Esophagus (tissue), 2 donors: ENCODE data around the gene ZDHHC22. TPM values are rescaled to one million over a fixed set of nuclear protein-coding genes. Genes with fewer than 3 reads are reported as not detected.

Experiments
- H3K27ac ChIP-seq, 2 donors: one replicate each; pipeline ENCODE4 v1.5.1; 2013; ENCODE audit warnings: low read depth in 2 of 2, mild to moderate bottlenecking in 2 of 2, inconsistent platforms in 1 of 2, low read length in 1 of 2, moderate library complexity in 1 of 2
- H3K27me3 ChIP-seq, 2 donors: one replicate each; pipeline ENCODE4 v1.6.1; 2013; ENCODE audit warnings: low read length in 2 of 2, control low read depth in 1 of 2, mild to moderate bottlenecking in 1 of 2; ENCODE audit not compliant: insufficient read depth in 2 of 2, control insufficient read depth in 1 of 2
- H3K36me3 ChIP-seq, 2 donors: one replicate each; pipeline ENCODE4 v1.6.1; 2013; ENCODE audit warnings: low read length in 1 of 2; ENCODE audit not compliant: control insufficient read depth in 2 of 2, insufficient read depth in 2 of 2
- H3K4me1 ChIP-seq, 2 donors: one replicate each; pipeline ENCODE4 v1.6.1; 2013; ENCODE audit warnings: low read length in 1 of 2; ENCODE audit not compliant: control insufficient read depth in 2 of 2, insufficient read depth in 2 of 2
- H3K4me3 ChIP-seq, 2 donors: one replicate each; pipeline ENCODE4 v1.5.1; 2013; ENCODE audit warnings: low read length in 2 of 2, mild to moderate bottlenecking in 2 of 2, low read depth in 1 of 2, moderate library complexity in 1 of 2
- H3K9me3 ChIP-seq, 2 donors: one replicate each; pipeline ENCODE4 v1.6.1; 2013; ENCODE audit warnings: mild to moderate bottlenecking in 2 of 2, low read depth in 1 of 2, low read length in 1 of 2, moderate library complexity in 1 of 2; ENCODE audit not compliant: control insufficient read depth in 2 of 2, insufficient read depth in 1 of 2
- WGBS, 2 donors: extraction: QIAGEN DNeasy Blood & Tissue Kit; methylation state at CpG; one replicate each; pipeline ENCODE4 v1.1.7; 2013; 5-methylcytosine and 5-hydroxymethylcytosine counted together
- polyA plus RNA-seq, 2 donors: library from polyadenylated mRNA; stranded (reverse); fragments of 200-250 nt; gene quantifications; one replicate each; pipeline ENCODE4 v1.2.3, GENCODE V29; 2013
- donor health status: healthy with polysubstance abuse.
- donor health status: Bipolar disorder and iron deficiency.

ZDHHC22 gene
- polyA plus RNA-seq, 2 donors: not detected

- no peaks in the 10 kb centered on the region for H3K27me3 ChIP-seq
Measured at GRCh38 chr14:77131206-77131605, 10.4 kb downstream of the ZDHHC22 start.

GRCh38 chr14:77130386-77130785 is 11.2 kb downstream of the ZDHHC22 start:
- no peak overlapping the region for H3K4me3 ChIP-seq
- no peak overlapping the region for H3K27ac ChIP-seq
- peaks cover 0 to 4% of the 10 kb centered on the region in 2 donors for H3K4me1 ChIP-seq
- no peaks in the 10 kb centered on the region for H3K36me3 ChIP-seq
- WGBS, 2 donors: 69 to 75% methylated on average over 3 of the region's 3 CpGs
- no peaks in the 10 kb centered on the region for H3K27me3 ChIP-seq
- no peaks in the 10 kb centered on the region for H3K9me3 ChIP-seq

More at GRCh38 chr14:77131206-77131605, 10.4 kb downstream of the ZDHHC22 start:
- Histone ChIP-seq H3K36me3 (no peaks in the 10 kb centered on the region), H3K4me3 (no peak overlapping the region), H3K4me1 (no peaks in the 10 kb centered on the region), H3K27ac (no peak overlapping the region), H3K9me3 (no peaks in the 10 kb centered on the region)
- WGBS, 2 donors: 67 to 72% methylated on average over 2 of the region's 2 CpGs

- H3K27me3 ChIP-seq: no peaks in the 10 kb centered on the region
- peaks cover under 1 to 21% of the 10 kb centered on the region in 2 donors for H3K4me1 ChIP-seq
- H3K27ac ChIP-seq: no peak overlapping the region
- no peak overlapping the region for H3K4me3 ChIP-seq
- WGBS, 2 donors: 45 to 53% methylated on average over 6 of the region's 6 CpGs
- no peaks in the 10 kb centered on the region for H3K9me3 ChIP-seq
- H3K36me3 ChIP-seq: no peaks in the 10 kb centered on the region
Measured at GRCh38 chr14:77128414-77128891, 13.1 kb downstream of the ZDHHC22 start.

GRCh38 chr14:77126461-77126990 is 15.1 kb downstream of the ZDHHC22 start:
- 79 to 89% methylated on average over 4 of the region's 4 CpGs for WGBS, 2 donors
- no peak overlapping the region for H3K27ac ChIP-seq
- no peaks in the 10 kb centered on the region for H3K36me3 ChIP-seq
- no peaks in the 10 kb centered on the region for H3K27me3 ChIP-seq
- H3K4me3 ChIP-seq: no peak overlapping the region
- H3K4me1 ChIP-seq: peaks cover 3 to 27% of the 10 kb centered on the region in 2 donors
- no peaks in the 10 kb centered on the region for H3K9me3 ChIP-seq

GRCh38 chr14:77125823-77126325 is 15.7 kb downstream of the ZDHHC22 start:
- 94% methylated on average over 8 of the region's 8 CpGs for WGBS, 2 donors
- no peaks in the 10 kb centered on the region for H3K9me3 ChIP-seq
- peaks cover 3 to 31% of the 10 kb centered on the region in 2 donors for H3K4me1 ChIP-seq
- no peaks in the 10 kb centered on the region for H3K36me3 ChIP-seq
- H3K27ac ChIP-seq: no peak overlapping the region
- no peaks in the 10 kb centered on the region for H3K27me3 ChIP-seq
- H3K4me3 ChIP-seq: no peak overlapping the region

- Histone ChIP-seq H3K4me3 (peak overlapping the region; percentile 37 to 66), H3K36me3 (no peaks in the 10 kb centered on the region), H3K4me1 (peaks cover 3 to 31% of the 10 kb centered on the region in 2 donors), H3K9me3 (no peaks in the 10 kb centered on the region), H3K27ac (no peak overlapping the region), H3K27me3 (no peaks in the 10 kb centered on the region)
- 20 to 21% methylated on average over 26 to 30 of the region's 30 CpGs for WGBS, 2 donors
Measured at GRCh38 chr14:77125281-77125801, 16.2 kb downstream of the ZDHHC22 start.

GRCh38 chr14:77124345-77125280 is 17.0 kb downstream of the ZDHHC22 start:
- H3K27ac ChIP-seq: peak overlapping the region; percentile 78 to 82
- H3K36me3 ChIP-seq: peaks cover 0 to 4% of the 10 kb centered on the region in 2 donors
- H3K9me3 ChIP-seq: no peaks in the 10 kb centered on the region
- no peaks in the 10 kb centered on the region for H3K27me3 ChIP-seq
- H3K4me3 ChIP-seq: peak overlapping the region; percentile 37 to 66
- peaks cover 3 to 31% of the 10 kb centered on the region in 2 donors for H3K4me1 ChIP-seq
- WGBS, 2 donors: 5 to 7% methylated on average over 53 to 73 of the region's 73 CpGs

GRCh38 chr14:77123381-77124325 is 17.9 kb downstream of the ZDHHC22 start:
- Histone ChIP-seq H3K9me3 (no peaks in the 10 kb centered on the region), H3K36me3 (peaks cover 1 to 4% of the 10 kb centered on the region in 2 donors), H3K27ac (peak overlapping the region; percentile 78 to 82), H3K27me3 (no peaks in the 10 kb centered on the region), H3K4me3 (no peak overlapping the region), H3K4me1 (peaks cover 3 to 31% of the 10 kb centered on the region in 2 donors)
- 51 to 57% methylated on average over 9 of the region's 9 CpGs for WGBS, 2 donors
